Astrocyte (in vitro differentiated cells and primary cell): ENCODE measurements around the gene GRK5. TPM values are rescaled to one million over a fixed set of nuclear protein-coding genes. Genes with fewer than 3 reads are reported as not detected.

Source experiments
- DNase-seq: peaks from one replicate; pipeline ENCODE4 v3.0.0-alpha.2; 2010; ENCODE audit warnings: low read depth
- FAIRE-seq: peaks from 2 replicates; lab custom pipeline; 2011; peaks lifted over from hg19 to GRCh38; lab: Jason Lieb, UNC
- H2AFZ ChIP-seq: 2 replicates; pipeline ENCODE4 v1.6.0; 2012; ENCODE audit warnings: low read depth, low read length, inconsistent platforms
- H3K27ac ChIP-seq: 2 replicates; pipeline ENCODE4 v1.5.1; 2011; ENCODE audit warnings: low read depth, low read length, inconsistent platforms
- H3K27me3 ChIP-seq: 2 replicates; pipeline ENCODE4 v1.6.0; 2011; ENCODE audit warnings: low read length, inconsistent platforms; ENCODE audit not compliant: insufficient read depth
- H3K36me3 ChIP-seq: 2 replicates; pipeline ENCODE4 v1.5.1; 2011; ENCODE audit warnings: low read length, inconsistent platforms; ENCODE audit not compliant: insufficient read depth
- H3K4me1 ChIP-seq: 2 replicates; pipeline ENCODE4 v1.5.1; 2011; ENCODE audit warnings: low read length, inconsistent platforms; ENCODE audit not compliant: insufficient read depth
- H3K4me2 ChIP-seq: 2 replicates; pipeline ENCODE4 v1.6.0; 2012; ENCODE audit warnings: low read length, inconsistent platforms
- H3K4me3 ChIP-seq: 2 replicates; pipeline ENCODE4 v1.5.1; 2011; ENCODE audit warnings: low read depth, mild to moderate bottlenecking, low read length, inconsistent platforms; ENCODE audit not compliant: insufficient read depth
- H3K79me2 ChIP-seq: 2 replicates; pipeline ENCODE4 v1.6.0; 2012; ENCODE audit warnings: mild to moderate bottlenecking, low read length, inconsistent platforms; ENCODE audit not compliant: insufficient read depth
- H3K9ac ChIP-seq: 2 replicates; pipeline ENCODE4 v1.6.0; 2012; ENCODE audit warnings: mild to moderate bottlenecking, low read length, inconsistent platforms
- H3K9me3 ChIP-seq: 2 replicates; pipeline ENCODE4 v1.5.1; 2012; ENCODE audit warnings: low read depth, mild to moderate bottlenecking, low read length, inconsistent platforms; ENCODE audit not compliant: insufficient read depth
- H4K20me1 ChIP-seq: 2 replicates; pipeline ENCODE4 v1.6.0; 2012; ENCODE audit warnings: low read length, inconsistent platforms; ENCODE audit not compliant: insufficient read depth
- H3K27ac Mint-ChIP-seq: one replicate; pipeline ENCODE4 v1.8.0; 2021; ENCODE audit warnings: mild to moderate bottlenecking, mixed read lengths; ENCODE audit not compliant: unreplicated experiment
- H3K27me3 Mint-ChIP-seq: one replicate; pipeline ENCODE4 v1.8.0; 2021; ENCODE audit warnings: low read depth, mixed read lengths; ENCODE audit not compliant: unreplicated experiment
- H3K36me3 Mint-ChIP-seq: one replicate; pipeline ENCODE4 v1.8.0; 2021; ENCODE audit warnings: low read depth, mixed read lengths; ENCODE audit not compliant: unreplicated experiment
- H3K4me1 Mint-ChIP-seq: one replicate; pipeline ENCODE4 v1.8.0; 2021; ENCODE audit warnings: low read depth, mixed read lengths; ENCODE audit not compliant: unreplicated experiment
- H3K4me3 Mint-ChIP-seq: one replicate; pipeline ENCODE4 v1.8.0; 2021; ENCODE audit warnings: mild to moderate bottlenecking, moderate library complexity, mixed read lengths; ENCODE audit not compliant: unreplicated experiment
- H3K9me3 Mint-ChIP-seq: one replicate; pipeline ENCODE4 v1.8.0; 2021; ENCODE audit warnings: mild to moderate bottlenecking, mixed read lengths; ENCODE audit not compliant: unreplicated experiment
- EZH2 ChIP-seq: IDR thresholded peaks from 2 replicates; pipeline ENCODE4 v1.6.1; 2012; ENCODE audit warnings: mild to moderate bottlenecking, low read length, inconsistent platforms; ENCODE audit not compliant: insufficient read depth
- total RNA-seq: library from RNA; stranded (reverse); gene quantifications from 2 replicates; pipeline ENCODE4 v1.2.1, GENCODE V29; 2021
- TF ChIP-seq, protein P1 (sequence below): IDR thresholded peaks from 2 replicates; pipeline ENCODE4 v1.5.1; 2011; ENCODE audit warnings: low read depth, mild to moderate bottlenecking, inconsistent platforms, low read length, moderate library complexity; ENCODE audit not compliant: insufficient read depth

Gene GRK5
- total RNA-seq, 1 donor from 2014 or later, result 8.5 TPM

DNA sequence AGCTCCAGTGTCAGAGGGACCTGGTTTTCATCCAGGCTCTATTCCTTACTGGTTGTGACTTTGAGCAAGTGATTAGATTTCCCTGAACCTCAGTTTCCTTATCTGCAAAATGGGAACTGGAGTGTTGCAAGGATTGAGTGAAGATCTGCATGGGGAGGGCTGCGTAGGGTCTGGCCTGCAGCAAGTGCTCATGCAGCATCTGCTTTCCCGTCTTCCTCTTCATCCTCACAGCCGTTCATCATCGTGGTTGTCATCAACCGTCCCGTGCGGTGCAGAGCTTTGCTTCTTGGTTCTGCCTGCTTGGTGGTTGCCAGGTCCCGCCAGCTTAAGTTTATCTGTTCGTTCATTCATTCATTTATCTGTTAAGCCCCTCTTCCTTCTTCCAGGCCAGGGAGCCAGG lies 135.0 kb downstream of the GRK5 start:
- no peaks in the 10 kb centered on the region for H3K36me3 ChIP-seq
- Mint-ChIP-seq H3K27me3 (peaks cover 4% of the 10 kb centered on the region), H3K9me3 (no peaks in the 10 kb centered on the region), H3K4me1 (peaks cover 27% of the 10 kb centered on the region), H3K36me3 (peaks cover 4% of the 10 kb centered on the region), H3K27ac (no peak overlapping the region), H3K4me3 (no peak overlapping the region)
- H3K27ac ChIP-seq, result no peak overlapping the region
- H3K4me1 ChIP-seq, result peaks cover 23% of the 10 kb centered on the region
- peaks cover 25% of the 10 kb centered on the region for H4K20me1 ChIP-seq
- no peak overlapping the region for H3K9ac ChIP-seq
- no peaks in the 10 kb centered on the region for H3K27me3 ChIP-seq
- DNase-seq, result no peak
- H3K79me2 ChIP-seq, result peaks cover 2% of the 10 kb centered on the region
- no peak for TF ChIP-seq EZH2
- TF ChIP-seq, protein P1, sequence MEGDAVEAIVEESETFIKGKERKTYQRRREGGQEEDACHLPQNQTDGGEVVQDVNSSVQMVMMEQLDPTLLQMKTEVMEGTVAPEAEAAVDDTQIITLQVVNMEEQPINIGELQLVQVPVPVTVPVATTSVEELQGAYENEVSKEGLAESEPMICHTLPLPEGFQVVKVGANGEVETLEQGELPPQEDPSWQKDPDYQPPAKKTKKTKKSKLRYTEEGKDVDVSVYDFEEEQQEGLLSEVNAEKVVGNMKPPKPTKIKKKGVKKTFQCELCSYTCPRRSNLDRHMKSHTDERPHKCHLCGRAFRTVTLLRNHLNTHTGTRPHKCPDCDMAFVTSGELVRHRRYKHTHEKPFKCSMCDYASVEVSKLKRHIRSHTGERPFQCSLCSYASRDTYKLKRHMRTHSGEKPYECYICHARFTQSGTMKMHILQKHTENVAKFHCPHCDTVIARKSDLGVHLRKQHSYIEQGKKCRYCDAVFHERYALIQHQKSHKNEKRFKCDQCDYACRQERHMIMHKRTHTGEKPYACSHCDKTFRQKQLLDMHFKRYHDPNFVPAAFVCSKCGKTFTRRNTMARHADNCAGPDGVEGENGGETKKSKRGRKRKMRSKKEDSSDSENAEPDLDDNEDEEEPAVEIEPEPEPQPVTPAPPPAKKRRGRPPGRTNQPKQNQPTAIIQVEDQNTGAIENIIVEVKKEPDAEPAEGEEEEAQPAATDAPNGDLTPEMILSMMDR, result no peak
- H3K4me2 ChIP-seq, result no peak overlapping the region
- no peak overlapping the region for H3K4me3 ChIP-seq
- H3K9me3 ChIP-seq, result no peaks in the 10 kb centered on the region
- no peak overlapping the region for H2AFZ ChIP-seq
- no peak for FAIRE-seq

DNA sequence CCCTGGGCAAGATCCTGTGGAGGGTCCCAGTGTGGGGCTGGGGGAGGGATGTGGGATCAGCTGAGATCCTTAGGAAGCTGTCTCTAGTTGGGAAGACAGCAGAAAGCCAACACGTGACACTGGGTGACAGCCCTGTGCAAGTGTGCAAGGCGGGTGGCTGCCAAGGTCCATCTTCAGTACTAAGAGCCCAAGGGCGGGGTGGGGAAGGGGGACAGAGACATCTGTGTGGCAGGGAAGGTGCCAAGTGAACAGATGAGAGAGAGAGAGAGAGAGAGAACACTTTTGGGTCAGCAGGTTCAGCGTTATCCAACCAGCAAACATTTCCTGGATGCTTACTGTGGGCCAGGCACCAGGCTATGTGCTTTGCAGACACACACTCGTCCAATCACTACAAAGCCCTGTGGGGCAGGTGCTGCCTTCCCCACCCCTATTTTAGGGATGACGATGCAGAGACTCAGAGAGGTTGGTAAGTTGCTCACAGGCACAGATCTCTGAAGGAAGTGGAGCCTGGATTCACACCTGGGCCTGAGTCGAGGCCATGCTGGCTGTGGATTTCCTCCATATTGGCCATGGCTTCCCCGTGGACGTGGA lies 135.7 kb downstream of the GRK5 start:
- no peak overlapping the region for H3K4me3 ChIP-seq
- H3K9me3 ChIP-seq, result no peaks in the 10 kb centered on the region
- H3K4me2 ChIP-seq, result no peak overlapping the region
- peaks cover 4% of the 10 kb centered on the region for H3K36me3 Mint-ChIP-seq
- no peaks in the 10 kb centered on the region for H3K9me3 Mint-ChIP-seq
- TF ChIP-seq EZH2, result no peak
- TF ChIP-seq, protein P1, result no peak
- H3K4me1 ChIP-seq, result peaks cover 18% of the 10 kb centered on the region
- no peak overlapping the region for H2AFZ ChIP-seq
- H3K79me2 ChIP-seq, result peaks cover 2% of the 10 kb centered on the region
- H3K4me1 Mint-ChIP-seq, result peaks cover 23% of the 10 kb centered on the region
- no peaks in the 10 kb centered on the region for H3K36me3 ChIP-seq
- FAIRE-seq (no peak), DNase-seq (no peak)
- H3K27ac Mint-ChIP-seq, result no peak overlapping the region
- no peak overlapping the region for H3K9ac ChIP-seq
- no peaks in the 10 kb centered on the region for H3K27me3 ChIP-seq
- H4K20me1 ChIP-seq, result peaks cover 27% of the 10 kb centered on the region
- no peak overlapping the region for H3K4me3 Mint-ChIP-seq
- H3K27me3 Mint-ChIP-seq, result peaks cover 4% of the 10 kb centered on the region
- no peak overlapping the region for H3K27ac ChIP-seq

DNA sequence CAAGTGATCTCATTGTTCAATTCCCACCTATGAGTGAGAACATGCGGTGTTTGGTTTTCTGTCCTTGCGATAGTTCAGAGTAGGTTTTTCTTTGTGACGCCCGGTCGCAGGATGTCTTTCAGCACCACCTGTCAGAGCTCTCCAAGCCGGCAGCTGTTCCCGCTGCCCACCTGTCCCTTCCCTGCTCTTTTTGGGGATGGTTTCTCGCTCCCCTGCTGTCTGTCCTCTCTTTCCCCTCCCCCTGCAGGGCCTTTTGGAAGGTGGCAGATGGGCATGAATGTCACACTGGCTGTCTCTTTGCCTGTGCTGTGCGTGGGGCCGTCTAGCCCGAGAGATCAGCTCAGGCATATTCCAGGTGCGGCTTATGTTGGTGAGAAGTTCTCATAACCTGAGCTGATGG lies 137.0 kb downstream of the GRK5 start:
- Histone ChIP-seq H4K20me1 (peaks cover 27% of the 10 kb centered on the region), H3K27ac (no peak overlapping the region), H3K79me2 (peaks cover 2% of the 10 kb centered on the region), H3K9me3 (no peaks in the 10 kb centered on the region), H3K4me3 (no peak overlapping the region), H3K4me2 (no peak overlapping the region), H3K36me3 (no peaks in the 10 kb centered on the region), H3K9ac (no peak overlapping the region), H2AFZ (no peak overlapping the region), H3K4me1 (peaks cover 18% of the 10 kb centered on the region), H3K27me3 (no peaks in the 10 kb centered on the region)
- peaks cover 14% of the 10 kb centered on the region for H3K4me1 Mint-ChIP-seq
- TF ChIP-seq, protein P1, result no peak
- no peak for TF ChIP-seq EZH2
- no peak overlapping the region for H3K27ac Mint-ChIP-seq
- H3K36me3 Mint-ChIP-seq, result peaks cover 4% of the 10 kb centered on the region
- no peak overlapping the region for H3K4me3 Mint-ChIP-seq
- peaks cover 4% of the 10 kb centered on the region for H3K27me3 Mint-ChIP-seq
- FAIRE-seq (no peak), DNase-seq (no peak)
- peaks cover 3% of the 10 kb centered on the region for H3K9me3 Mint-ChIP-seq
